ENCODE measurements around the gene SIGLEC15.
"Not testable (repeated sequence)": the region's sequence is repeated elsewhere in the genome, so short reads cannot be mapped to it uniquely, and the experiment has no call there.

SIGLEC15 gene

GRCh38 chr18:45844938-45845337 is 19.5 kb downstream of the SIGLEC15 start:
- no peak for DNase-seq (ENCODE audit: low read depth in 2 of 2)

GRCh38 chr18:45845410-45845809 is 19.9 kb downstream of the SIGLEC15 start:
- DNase-seq (ENCODE audit: low read depth in 2 of 2) = no peak

DNA sequence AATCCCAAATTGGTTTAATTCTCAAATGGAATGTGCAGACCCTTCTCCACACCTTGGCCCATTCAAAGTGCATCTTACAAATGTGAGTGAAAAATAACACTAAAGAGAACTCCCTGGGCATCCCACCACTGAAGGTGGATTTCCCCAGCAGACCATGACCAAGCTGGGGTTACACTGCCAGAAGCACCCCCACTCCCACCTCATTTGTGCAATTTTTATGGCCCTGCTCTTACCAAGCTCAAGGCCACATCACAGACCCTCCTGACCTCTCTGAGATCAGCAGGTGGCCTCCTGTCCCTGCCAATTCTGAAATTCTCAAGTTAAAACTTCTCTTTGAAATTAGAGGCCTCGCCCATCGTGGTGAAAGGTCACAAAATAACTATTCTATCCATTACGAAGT is 21.6 kb downstream of the SIGLEC15 start:
- no peak for DNase-seq (ENCODE audit: low read depth in 2 of 2)

DNA sequence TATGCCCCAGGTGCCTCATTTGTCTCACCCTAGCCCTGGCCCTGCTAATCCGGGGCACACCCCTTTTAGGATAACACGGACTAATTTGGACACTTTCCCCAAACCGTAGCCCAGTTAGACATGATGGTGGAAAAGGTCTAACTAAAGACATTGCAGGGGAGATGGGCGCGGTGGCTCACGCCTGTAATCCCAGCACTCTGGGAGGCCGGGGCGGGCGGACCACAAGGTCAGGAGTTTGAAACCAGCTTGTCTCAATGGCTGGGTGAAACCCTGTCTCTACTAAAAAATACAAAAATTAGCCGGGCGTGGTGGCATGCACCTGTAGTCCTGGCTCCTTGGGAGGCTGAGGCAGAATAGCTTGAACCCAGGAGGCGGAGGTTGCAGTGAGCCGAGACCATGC is 23.2 kb downstream of the SIGLEC15 start:
- DNase-seq (ENCODE audit: low read depth in 2 of 2) = not testable (repeated sequence)

GRCh38 chr18:45849529-45849928 is 24.1 kb downstream of the SIGLEC15 start:
- no peak for DNase-seq (ENCODE audit: low read depth in 2 of 2)

DNA sequence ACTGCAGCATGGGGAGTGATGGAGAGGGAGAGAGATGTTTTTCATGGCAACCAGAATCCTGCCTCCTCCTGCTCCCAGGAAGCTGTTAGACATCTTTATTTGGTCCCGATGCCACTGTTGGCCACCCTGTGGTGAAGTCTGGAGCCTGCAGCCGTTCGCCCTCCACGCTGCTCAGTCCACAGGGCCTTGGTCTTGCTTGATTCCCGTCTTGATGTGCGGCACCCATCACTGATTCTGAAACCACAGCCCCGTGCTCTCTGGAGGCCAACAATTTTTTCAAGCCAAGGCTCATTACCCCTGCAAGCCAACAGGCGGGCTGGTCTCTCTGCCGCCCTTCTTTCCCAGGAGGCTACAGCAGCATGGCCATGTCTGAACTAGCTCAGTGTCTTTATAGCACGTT is 24.5 kb downstream of the SIGLEC15 start:
- DNase-seq (ENCODE audit: low read depth in 2 of 2) = no peak

DNA sequence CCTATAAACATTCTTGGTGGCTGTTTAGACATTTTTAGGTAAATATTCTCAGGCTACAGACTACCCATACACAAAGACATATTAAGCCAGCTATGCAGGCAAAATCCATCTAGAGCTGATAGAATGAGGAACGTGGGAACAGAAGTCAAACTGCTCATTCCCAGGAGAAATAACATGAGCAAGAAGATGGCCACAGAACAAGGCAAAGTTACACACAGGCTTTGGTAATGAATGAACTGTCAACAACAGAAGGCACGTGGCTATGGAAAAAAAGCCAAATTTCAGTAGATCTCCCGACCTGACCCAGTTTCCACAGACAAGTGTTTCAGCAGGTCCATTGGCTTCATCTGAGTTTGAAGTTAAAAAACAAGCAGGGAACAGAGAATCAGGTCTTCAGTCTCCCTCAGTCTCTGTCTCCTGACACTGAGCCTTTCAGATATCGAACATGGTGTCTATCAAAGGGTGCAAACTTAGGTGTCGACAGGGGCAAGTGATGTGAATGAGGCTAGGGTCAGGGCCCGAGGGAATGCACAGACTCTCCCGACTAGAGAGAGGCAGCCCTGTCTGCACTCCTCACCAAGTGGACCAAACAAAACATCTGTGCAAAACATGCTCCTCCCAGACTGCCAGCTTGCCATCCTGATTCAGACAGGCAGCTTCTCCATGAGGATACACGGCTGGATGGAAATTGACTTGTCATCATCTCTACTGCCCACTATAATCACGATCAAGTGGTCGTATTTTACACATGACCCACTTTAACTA is 25.9 kb downstream of the SIGLEC15 start:
- no peak for DNase-seq (ENCODE audit: low read depth in 2 of 2)

GRCh38 chr18:45852631-45853030 is 27.2 kb downstream of the SIGLEC15 start:
- DNase-seq (ENCODE audit: low read depth in 2 of 2) = no peak

GRCh38 chr18:45854036-45854586 is 28.6 kb downstream of the SIGLEC15 start:
- no peak for DNase-seq (ENCODE audit: low read depth in 2 of 2)

DNA sequence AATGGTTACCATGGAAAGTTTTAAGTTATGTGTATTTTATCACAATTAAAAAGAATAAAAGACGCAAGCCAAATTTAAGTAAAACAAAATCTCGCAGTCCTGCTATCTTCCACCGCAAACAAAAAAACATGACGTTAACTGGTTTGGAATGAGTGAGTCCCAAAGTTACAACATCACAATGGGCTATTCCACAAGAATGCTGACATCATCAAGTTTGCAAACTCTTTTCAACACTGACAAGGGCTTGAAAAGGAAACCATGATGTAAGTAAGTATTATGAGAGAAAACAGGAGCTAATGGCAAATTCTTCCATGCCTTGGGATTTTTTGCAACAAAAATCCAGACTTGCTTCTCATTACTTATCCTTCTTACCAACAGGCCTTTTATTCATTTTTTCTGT is 31.1 kb downstream of the SIGLEC15 start:
- peak; percentile 26 for DNase-seq (ENCODE audit: low read depth in 2 of 2)

DNA sequence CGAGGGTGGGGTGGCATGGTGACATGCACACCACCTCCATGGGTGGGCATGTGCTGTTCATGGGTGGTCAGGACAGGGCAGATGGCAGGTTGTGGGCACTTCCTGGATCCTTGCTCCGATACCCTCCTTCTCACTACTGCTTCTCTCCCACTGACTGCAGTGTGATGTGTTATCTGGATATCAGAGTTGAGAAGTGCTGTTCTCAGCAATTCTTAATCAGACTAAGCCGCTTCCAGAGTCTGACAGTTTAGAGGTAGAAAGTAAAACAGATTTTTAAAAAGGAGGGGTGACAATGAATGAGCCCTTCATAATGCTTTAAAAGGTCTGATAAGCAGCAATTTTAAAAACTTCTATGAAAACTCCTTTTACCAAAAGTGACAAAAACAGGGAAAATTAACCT is 33.9 kb downstream of the SIGLEC15 start:
- DNase-seq (ENCODE audit: low read depth in 2 of 2) = no peak

DNA sequence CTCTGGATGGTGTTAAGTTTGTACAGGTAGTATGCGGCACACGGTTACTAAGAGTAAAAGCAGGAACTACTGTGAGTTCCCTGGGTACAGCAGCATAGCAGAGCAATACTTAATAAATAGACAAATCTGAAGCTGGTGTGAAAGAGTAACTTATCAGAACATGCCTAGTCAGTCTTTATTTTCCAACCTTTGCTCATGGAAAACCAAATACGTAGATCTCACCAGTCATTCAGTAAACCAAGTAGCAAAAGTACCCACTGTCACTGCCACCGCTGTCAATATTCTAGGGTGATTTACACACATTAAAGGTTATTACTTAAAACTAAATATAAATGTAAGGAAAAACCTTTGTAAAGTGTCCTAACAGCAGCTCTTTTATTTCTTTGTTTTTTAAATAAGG is 35.0 kb downstream of the SIGLEC15 start:
- no peak for DNase-seq (ENCODE audit: low read depth in 2 of 2)

GRCh38 chr18:45860971-45861370 is 35.5 kb downstream of the SIGLEC15 start:
- DNase-seq (ENCODE audit: low read depth in 2 of 2) = no peak

GRCh38 chr18:45861926-45862325 is 36.5 kb downstream of the SIGLEC15 start:
- no peak for DNase-seq (ENCODE audit: low read depth in 2 of 2)

DNA sequence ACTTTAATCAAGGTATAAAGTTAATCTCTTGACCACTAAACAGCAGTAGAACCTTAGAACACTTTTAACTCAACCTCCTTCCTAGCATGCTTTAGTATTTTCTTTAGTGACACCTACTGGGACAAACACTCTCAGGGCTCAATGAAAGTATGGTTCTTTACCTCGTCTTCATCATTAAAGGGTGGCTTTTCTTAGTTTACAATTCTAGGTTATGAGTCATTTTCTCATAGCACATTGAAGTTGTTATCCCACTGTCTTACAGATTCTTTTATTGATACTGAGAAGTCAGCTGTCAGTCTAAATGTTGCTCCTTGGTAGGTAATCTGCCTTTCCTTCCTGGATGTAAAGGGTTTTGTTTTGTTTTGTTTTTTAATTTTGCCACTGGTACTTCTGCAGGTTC is 38.0 kb downstream of the SIGLEC15 start:
- no peak for DNase-seq (ENCODE audit: low read depth in 2 of 2)

DNA sequence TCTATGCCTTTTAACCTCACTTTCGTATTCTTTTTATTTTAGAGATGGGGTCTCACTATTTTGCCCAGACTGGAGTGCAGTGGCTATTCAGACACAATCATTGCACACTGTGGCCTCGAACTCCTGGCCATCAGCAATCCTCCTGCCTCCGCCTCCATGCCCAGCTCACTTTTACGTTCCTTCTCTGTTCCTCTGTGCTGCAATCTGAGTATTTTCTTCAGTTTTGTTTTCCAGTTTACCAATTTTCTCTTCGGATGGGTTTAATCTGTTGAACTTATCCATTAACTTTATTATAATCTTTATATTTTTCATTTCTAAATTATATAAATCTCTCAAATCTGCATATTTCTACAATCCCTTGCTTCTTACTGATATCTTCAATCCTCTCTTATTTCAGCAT is 38.6 kb downstream of the SIGLEC15 start:
- no peak for DNase-seq (ENCODE audit: low read depth in 2 of 2)

- DNase-seq (ENCODE audit: low read depth in 2 of 2) = no peak
These were observed 40.0 kb downstream of the SIGLEC15 start for GRCh38 chr18:45865466-45865865.

DNA sequence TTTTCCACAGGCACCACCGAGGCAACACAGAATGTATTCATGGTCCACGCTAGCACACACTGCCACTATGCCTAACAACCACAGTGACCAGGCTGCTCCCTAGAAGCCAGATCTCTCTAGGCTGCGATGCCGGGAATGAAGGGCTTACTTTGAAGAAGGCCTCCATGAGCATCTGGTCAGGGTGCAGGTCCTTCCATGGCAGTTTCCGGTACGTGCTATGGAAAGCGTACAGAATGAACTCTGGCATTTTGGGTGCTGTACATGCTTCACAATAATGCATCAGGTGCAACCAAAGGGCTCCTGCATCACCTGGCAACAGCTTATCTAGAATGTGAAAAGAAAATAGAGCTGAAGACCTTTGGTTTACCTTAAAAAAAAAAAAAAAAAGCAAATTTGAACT is 44.9 kb downstream of the SIGLEC15 start:
- no peak for DNase-seq (ENCODE audit: low read depth in 2 of 2)

DNA sequence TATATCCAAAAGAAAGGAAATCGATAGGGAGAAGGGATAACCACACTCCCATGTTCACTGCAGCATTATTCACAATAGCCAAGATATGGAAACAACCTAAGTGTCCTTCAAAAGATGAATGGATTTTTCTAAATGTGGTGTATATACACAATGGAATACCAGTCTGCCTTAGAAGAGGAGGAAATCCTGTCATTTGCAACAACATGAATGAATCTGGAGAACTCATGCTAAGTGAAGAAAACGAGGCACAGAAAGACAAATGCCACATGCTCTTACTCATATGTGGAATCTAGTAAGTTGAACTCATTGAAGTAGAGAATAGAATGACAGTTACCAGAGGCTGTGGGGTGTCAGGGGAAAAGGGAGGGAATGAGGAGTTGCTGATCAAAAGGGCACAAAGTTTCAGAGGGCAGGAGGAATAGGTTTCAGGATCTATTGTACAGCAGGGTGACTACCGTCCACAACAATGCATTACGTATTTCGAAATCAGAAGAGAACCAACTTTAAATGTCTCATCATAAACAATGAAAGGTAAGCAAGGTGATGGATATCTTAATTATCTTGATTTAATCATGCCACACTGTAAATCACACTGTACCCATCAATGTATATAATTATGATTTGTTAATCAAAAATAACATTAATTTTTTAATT is 46.1 kb downstream of the SIGLEC15 start:
- no peak for DNase-seq (ENCODE audit: low read depth in 2 of 2)

DNA sequence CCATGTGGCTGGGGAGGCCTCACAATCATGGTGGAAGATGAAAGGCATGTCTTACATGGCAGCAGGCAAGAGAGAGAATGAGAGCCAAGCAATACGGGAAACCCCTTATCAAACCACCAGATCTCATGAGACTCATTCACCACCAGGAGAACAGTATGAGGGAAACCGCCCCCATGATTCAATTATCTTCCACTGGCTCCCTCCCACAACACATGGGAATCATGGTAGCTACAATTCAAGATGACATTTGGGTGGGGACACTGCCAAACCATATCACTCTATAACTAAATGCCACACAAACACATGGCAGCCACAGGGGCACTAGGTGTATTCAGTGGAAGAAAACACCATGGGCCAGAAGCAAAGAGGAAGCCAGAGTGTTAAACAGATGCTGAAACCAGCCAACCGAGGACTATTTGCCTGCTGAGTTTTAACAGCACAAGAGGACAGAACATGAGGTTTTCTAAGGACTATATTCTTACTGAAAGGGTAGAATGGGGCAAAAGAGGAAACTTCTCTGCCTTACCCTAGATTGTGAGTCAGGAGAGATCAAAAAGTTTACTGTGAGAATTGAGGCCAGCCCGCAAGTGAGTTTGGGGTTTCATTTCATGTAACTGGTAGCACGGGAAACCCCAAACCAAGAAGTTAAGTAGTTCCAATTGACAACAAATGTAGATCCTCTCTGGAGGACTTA is 49.2 kb downstream of the SIGLEC15 start:
- DNase-seq (ENCODE audit: low read depth in 2 of 2) = no peak

GRCh38 chr18:45876161-45876560 is 50.7 kb downstream of the SIGLEC15 start:
- DNase-seq (ENCODE audit: low read depth in 2 of 2) = no peak

DNA sequence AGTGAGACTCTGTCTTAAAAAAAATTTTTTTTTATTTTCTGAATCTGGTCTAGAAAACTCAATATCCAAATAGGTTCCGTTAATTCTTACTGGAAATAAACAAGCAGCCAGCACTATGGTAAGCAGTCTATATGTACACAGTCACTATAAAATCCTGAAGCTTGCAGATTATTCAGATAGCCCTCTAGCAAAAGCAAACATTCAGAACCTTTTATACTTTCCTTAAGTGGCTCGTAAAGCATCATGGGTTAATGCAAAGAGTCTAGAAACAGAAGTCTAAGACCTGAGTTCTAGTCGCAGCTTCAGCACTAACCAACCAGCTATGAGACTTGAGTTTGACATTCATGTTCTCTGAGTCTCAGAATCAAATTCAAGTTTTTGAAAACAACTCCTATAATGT is 51.9 kb downstream of the SIGLEC15 start:
- DNase-seq (ENCODE audit: low read depth in 2 of 2) = no peak

Data from fibroblast of skin of left biceps (primary cell).